CD4-positive, alpha-beta T cell treated with Interleukin-15 for 4 hours (primary cell): ENCODE measurements around the gene GRIK3.
"Not testable (repeated sequence)": the region's sequence is repeated elsewhere in the genome, so short reads cannot be mapped to it uniquely, and the experiment has no call there.

Source experiments
- DNase-seq: peaks from one replicate; pipeline ENCODE4 v3.0.0-alpha.2; 2020; ENCODE audit warnings: low spot score

The GRIK3 gene

GRCh38 chr1:36941316-36941978 lies 92.9 kb downstream of the GRIK3 start:
- no peak for DNase-seq

- DNase-seq: no peak
Observed at GRCh38 chr1:36938819-36939218, 95.5 kb downstream of the GRIK3 start.

- no peak for DNase-seq
Observed at GRCh38 chr1:36937371-36937770, 96.9 kb downstream of the GRIK3 start.

GRCh38 chr1:36934061-36934460 lies 100.3 kb downstream of the GRIK3 start:
- DNase-seq: no peak

- no peak for DNase-seq
Observed at GRCh38 chr1:36927826-36928225, 106.5 kb downstream of the GRIK3 start.

- DNase-seq: no peak
Observed at GRCh38 chr1:36925251-36925650, 109.1 kb downstream of the GRIK3 start.

- no peak for DNase-seq
Observed at GRCh38 chr1:36924282-36924811, 110.0 kb downstream of the GRIK3 start.

- DNase-seq: no peak
Observed at GRCh38 chr1:36922593-36923426, 111.5 kb downstream of the GRIK3 start.

- DNase-seq: no peak
Observed at GRCh38 chr1:36922071-36922470, 112.2 kb downstream of the GRIK3 start.

- no peak for DNase-seq
Observed at GRCh38 chr1:36920801-36921405, 113.4 kb downstream of the GRIK3 start.

- no peak for DNase-seq
Observed at GRCh38 chr1:36920371-36920770, 113.9 kb downstream of the GRIK3 start.

GRCh38 chr1:36919491-36920145 lies 114.7 kb downstream of the GRIK3 start:
- DNase-seq: no peak

GRCh38 chr1:36918604-36919003 lies 115.7 kb downstream of the GRIK3 start:
- DNase-seq: no peak

GRCh38 chr1:36916542-36916941 lies 117.8 kb downstream of the GRIK3 start:
- not testable (repeated sequence) for DNase-seq

- DNase-seq: no peak
Observed at GRCh38 chr1:36913484-36914060, 120.7 kb downstream of the GRIK3 start.

- no peak for DNase-seq
Observed at GRCh38 chr1:36913016-36913415, 121.3 kb downstream of the GRIK3 start.

- no peak for DNase-seq
Observed at GRCh38 chr1:36912365-36912865, 121.9 kb downstream of the GRIK3 start.

GRCh38 chr1:36911561-36912364 lies 122.6 kb downstream of the GRIK3 start:
- no peak for DNase-seq

- DNase-seq: no peak
Observed at GRCh38 chr1:36910886-36911540, 123.3 kb downstream of the GRIK3 start.
